IMR-90 (cell line): ENCODE results near the gene POLR2L. TPM values are rescaled to one million over a fixed set of nuclear protein-coding genes. Genes with fewer than 3 reads are reported as not detected.

Experiments
- ATAC-seq: fragments of 200-7000 bp; cut with Tn5 transposase; 2 replicates; pipeline ENCODE4 v1.9.1; 2020; ENCODE audit warnings: low read depth, mild to moderate bottlenecking, moderate library complexity
- BruUV-seq: library from RNA; stranded (reverse); fragments of 400-500 nt; replicated peaks from 2 replicates; lab custom pipeline; 2021; lab: Mats Ljungman, UMichigan
- CTCF ChIA-PET: fragments of 300-600 bp; formaldehyde crosslinking; extraction: SDS; loops from one replicate; lab custom pipeline; 2021; ENCODE audit warnings: antibody characterized with exemption; lab: Yijun Ruan, JAX
- POLR2A ChIA-PET: fragments of 300-600 bp; sonication (Branson Sonifier 250); formaldehyde crosslinking; loops from one replicate; lab custom pipeline; 2022; ENCODE audit warnings: antibody characterized with exemption; ENCODE audit not compliant: unreplicated experiment; lab: Charles Lee
- DNase-seq: peaks from one replicate; pipeline ENCODE4 v3.0.0; 2013
- H2AFZ ChIP-seq: replicated peaks from 2 replicates; pipeline ENCODE3; 2013; ENCODE audit warnings: low read length, mild to moderate bottlenecking; ENCODE audit not compliant: poor library complexity
- H2AK5ac ChIP-seq: 2 replicates; pipeline ENCODE4 v1.6.1; 2013; ENCODE audit warnings: low read depth, low read length, inconsistent platforms
- H2AK9ac ChIP-seq: replicated peaks from 2 replicates; pipeline ENCODE3; 2013; ENCODE audit warnings: mild to moderate bottlenecking, low read depth, low read length, moderate library complexity; ENCODE audit not compliant: poor library complexity
- H2BK120ac ChIP-seq: 2 replicates; pipeline ENCODE4 v1.6.1; 2013; ENCODE audit warnings: low read depth, low read length, inconsistent platforms
- H2BK15ac ChIP-seq: 3 replicates; pipeline ENCODE4 v1.6.1; 2013; ENCODE audit warnings: low read depth, low read length, inconsistent platforms
- H2BK20ac ChIP-seq: 2 replicates; pipeline ENCODE4 v1.6.1; 2013; ENCODE audit warnings: low read depth, mild to moderate bottlenecking, inconsistent platforms, low read length, moderate library complexity
- H2BK5ac ChIP-seq: 2 replicates; pipeline ENCODE4 v1.6.1; 2013; ENCODE audit warnings: mild to moderate bottlenecking, low read depth, low read length, inconsistent platforms; ENCODE audit not compliant: poor library complexity, severe bottlenecking
- H3K14ac ChIP-seq: replicated peaks from 2 replicates; pipeline ENCODE4 v1.6.1; 2013; ENCODE audit warnings: low read depth, low read length, inconsistent platforms
- H3K18ac ChIP-seq: 2 replicates; pipeline ENCODE4 v1.6.1; 2013; ENCODE audit warnings: low read depth, low read length, control low read depth
- H3K23ac ChIP-seq: 2 replicates; pipeline ENCODE4 v1.6.1; 2013; ENCODE audit warnings: low read depth, low read length, inconsistent platforms
- H3K27ac ChIP-seq: 2 replicates; pipeline ENCODE4 v1.5.1; 2013; ENCODE audit warnings: mild to moderate bottlenecking, control low read depth, low read length; ENCODE audit not compliant: insufficient read depth
- H3K27me3 ChIP-seq: 2 replicates; pipeline ENCODE4 v1.6.1; 2013; ENCODE audit warnings: low read length; ENCODE audit not compliant: control insufficient read depth, insufficient read depth
- H3K36me3 ChIP-seq: 2 replicates; pipeline ENCODE4 v1.6.1; 2013; ENCODE audit warnings: low read length, mixed read lengths; ENCODE audit not compliant: control insufficient read depth, insufficient read depth
- H3K4ac ChIP-seq: 2 replicates; pipeline ENCODE4 v1.6.1; 2013; ENCODE audit warnings: low read depth, low read length, inconsistent platforms
- H3K4me1 ChIP-seq: 2 replicates; pipeline ENCODE4 v1.6.1; 2013; ENCODE audit warnings: low read length, mixed read lengths; ENCODE audit not compliant: control insufficient read depth, insufficient read depth
- H3K4me2 ChIP-seq: 2 replicates; pipeline ENCODE4 v1.6.1; 2013; ENCODE audit warnings: low read depth, mild to moderate bottlenecking, control low read depth, low read length, moderate library complexity
- H3K4me3 ChIP-seq: 2 replicates; pipeline ENCODE4 v1.5.1; 2013; ENCODE audit warnings: low read depth, mild to moderate bottlenecking, control low read depth, low read length, moderate library complexity; ENCODE audit not compliant: insufficient read depth
- H3K56ac ChIP-seq: 2 replicates; pipeline ENCODE4 v1.6.1; 2013; ENCODE audit warnings: low read length, inconsistent platforms; ENCODE audit not compliant: insufficient read depth; ENCODE audit errors: extremely low read depth
- H3K79me1 ChIP-seq, 2 experiments: 2 replicates each; pipeline ENCODE4 v1.6.1; 2013; ENCODE audit warnings: low read length in 2 of 2, inconsistent platforms in 1 of 2, low read depth in 1 of 2
- H3K9ac ChIP-seq: 2 replicates; pipeline ENCODE4 v1.6.1; 2013; ENCODE audit warnings: low read depth, low read length, control low read depth
- H3K9me1 ChIP-seq: 2 replicates; pipeline ENCODE4 v1.6.1; 2013; ENCODE audit warnings: low read length, inconsistent platforms; ENCODE audit not compliant: insufficient read depth
- H3K9me3 ChIP-seq: 2 replicates; pipeline ENCODE4 v1.6.1; 2013; ENCODE audit warnings: low read length; ENCODE audit not compliant: control insufficient read depth, insufficient read depth
- H4K20me1 ChIP-seq: 2 replicates; pipeline ENCODE4 v1.6.1; 2013; ENCODE audit warnings: low read length, inconsistent platforms; ENCODE audit not compliant: insufficient read depth
- H4K5ac ChIP-seq: 2 replicates; pipeline ENCODE4 v1.6.1; 2013; ENCODE audit warnings: mild to moderate bottlenecking, low read depth, low read length, control low read depth
- H4K8ac ChIP-seq, 2 experiments: 2 replicates each; pipeline ENCODE4 v1.6.1; 2013; ENCODE audit warnings: low read depth in 2 of 2, low read length in 2 of 2, control low read depth in 1 of 2, inconsistent platforms in 1 of 2
- H4K91ac ChIP-seq: 2 replicates; pipeline ENCODE4 v1.6.1; 2013; ENCODE audit warnings: low read depth, low read length, inconsistent platforms; ENCODE audit not compliant: insufficient read depth
- BHLHE40 ChIP-seq: fragments of 150-350 bp; IDR thresholded peaks from 2 replicates; pipeline ENCODE4 v1.6.1; 2016; ENCODE audit warnings: mild to moderate bottlenecking, low read depth, low read length
- CEBPB ChIP-seq: IDR thresholded peaks from 2 replicates; pipeline ENCODE4 v1.6.1; 2012; ENCODE audit warnings: low read depth, low read length, improper control_type of control experiment
- FOS ChIP-seq: fragments of 150-350 bp; IDR thresholded peaks from 2 replicates; pipeline ENCODE4 v1.6.1; 2016; ENCODE audit warnings: low read depth, low read length
- MAFK ChIP-seq: IDR thresholded peaks from 2 replicates; pipeline ENCODE4 v1.6.1; 2012; ENCODE audit warnings: low read depth, low read length, improper control_type of control experiment
- MAZ ChIP-seq: IDR thresholded peaks from 2 replicates; pipeline ENCODE4 v1.6.1; 2012; ENCODE audit warnings: low read depth, mild to moderate bottlenecking, low read length, improper control_type of control experiment, moderate library complexity, borderline replicate concordance
- NFE2L2 ChIP-seq: fragments of 150-350 bp; IDR thresholded peaks from 2 replicates; pipeline ENCODE4 v1.6.1; 2016; ENCODE audit warnings: low read depth, mild to moderate bottlenecking, low read length
- POLR2A ChIP-seq: IDR thresholded peaks from 2 replicates; pipeline ENCODE4 v1.6.1; 2012; ENCODE audit warnings: mild to moderate bottlenecking, low read depth, low read length
- RCOR1 ChIP-seq: IDR thresholded peaks from 2 replicates; pipeline ENCODE4 v1.6.1; 2012; ENCODE audit warnings: mild to moderate bottlenecking, low read length, improper control_type of control experiment; ENCODE audit not compliant: insufficient replicate concordance
- RFX5 ChIP-seq: IDR thresholded peaks from 2 replicates; pipeline ENCODE4 v1.8.0; 2012; ENCODE audit warnings: low read depth, mild to moderate bottlenecking, low read length, moderate library complexity
- SMC3 ChIP-seq: fragments of 150-350 bp; IDR thresholded peaks from 2 replicates; pipeline ENCODE4 v1.6.1; 2016; ENCODE audit warnings: low read depth, mild to moderate bottlenecking, antibody characterized with exemption, low read length, moderate library complexity
- WGBS, 2 experiments: methylation state at CpG; one replicate each; pipeline versions ENCODE4 v1.1.5 to v1.1.7; 2013; ENCODE audit warnings: missing lambda C conversion rate in 2 of 2; ENCODE audit not compliant: insufficient read length in 1 of 2; ENCODE audit errors: extremely low coverage in 2 of 2; 5-methylcytosine and 5-hydroxymethylcytosine counted together
- dilution Hi-C: fragments of 300-500 bp; cut with HindIII; formaldehyde crosslinking; loops from one replicate; pipeline ENCODE4 v1.14.3; 2018; ENCODE audit warnings: low sequenced_read_pairs; ENCODE audit not compliant: unreplicated experiment
- in situ Hi-C: fragments of 300-500 bp; cut with MboI; formaldehyde crosslinking; loops from 3 replicates; pipeline ENCODE4 v1.14.3; 2019; ENCODE audit warnings: low sequenced_read_pairs, inconsistent platforms, mixed read lengths
- intact Hi-C: fragments of 100-400 bp; cut with micrococcal nuclease; formaldehyde crosslinking; loops from 2 replicates; pipeline ENCODE4 v1.10.0; 2022
- polyA plus RNA-seq, 3 experiments: library from polyadenylated mRNA; depleted of rRNA; stranded (reverse); fragments of >200 nt; gene quantifications; 2 replicates each; pipeline ENCODE4 v1.2.3, GENCODE V29; 2012; ENCODE audit warnings: low replicate concordance in 1 of 3
- total RNA-seq: library from RNA; depleted of rRNA; stranded (reverse); fragments of >200 nt; gene quantifications from 2 replicates; pipeline ENCODE4 v1.2.3, GENCODE V29; 2012
- TF ChIP-seq, protein P1 (sequence below): conservative IDR thresholded peaks from 2 replicates; pipeline ENCODE4 v1.5.1; 2012; ENCODE audit warnings: mild to moderate bottlenecking, low read depth, low read length, improper control_type of control experiment
- TF ChIP-seq, protein P2 (sequence below): fragments of 150-350 bp; IDR thresholded peaks from 2 replicates; pipeline ENCODE4 v1.6.1; 2017; ENCODE audit warnings: mild to moderate bottlenecking, antibody characterized with exemption, low read length, low read depth

The POLR2L gene
- total and polyA plus RNA-seq, 2 of the 4 experiments (the other 2 are of a cell fraction) = 44.4 to 416 TPM

DNA sequence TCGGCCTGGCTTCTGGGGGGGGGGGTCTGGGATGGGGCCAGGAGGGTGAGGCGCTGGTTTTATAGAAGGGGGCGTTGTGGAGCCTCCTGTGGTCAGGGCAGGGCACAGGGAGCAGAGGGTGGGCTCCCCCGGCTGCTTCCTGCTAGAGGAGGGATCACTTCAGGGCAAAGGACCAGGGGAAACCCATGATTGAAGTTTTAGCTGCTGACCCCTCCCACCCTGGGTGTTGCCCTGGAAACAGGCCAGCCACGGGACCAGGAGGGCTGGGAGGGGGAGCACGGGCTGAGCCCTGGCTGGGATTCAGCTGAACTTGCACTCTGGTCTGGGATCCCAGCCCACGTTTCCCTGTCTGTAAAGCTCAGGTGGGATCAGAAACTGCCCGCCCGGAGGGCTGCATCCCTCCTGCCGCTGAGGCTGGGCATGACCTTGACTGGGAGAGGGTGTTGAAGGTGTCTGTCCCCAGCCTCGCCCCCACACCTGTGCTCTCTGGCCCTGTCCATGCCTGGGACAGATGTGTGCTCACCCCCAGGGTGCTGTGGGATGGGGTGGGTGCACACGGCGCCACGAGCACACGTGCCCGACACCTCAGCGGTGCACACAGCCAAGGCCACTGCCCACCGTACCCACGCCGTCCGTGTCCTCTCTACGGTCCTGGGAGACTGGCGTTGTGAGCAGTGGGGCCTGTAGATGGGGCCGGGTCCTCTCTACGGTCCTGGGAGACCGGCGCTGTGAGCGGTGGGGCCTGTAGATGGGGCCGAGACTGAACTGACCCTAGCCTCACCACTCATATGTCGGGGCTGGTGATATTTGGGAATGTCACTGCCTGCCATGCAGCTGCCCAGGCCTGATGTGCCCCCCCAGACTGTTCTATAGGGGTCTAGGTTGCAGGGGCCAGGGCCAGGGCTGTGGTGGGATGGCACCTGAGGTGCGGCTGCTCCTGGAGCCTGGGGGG, 2.6 kb upstream of the POLR2L start:
- Histone ChIP-seq H3K18ac (peak overlapping the region; percentile 90), H3K23ac (peak overlapping the region; percentile 90), H2BK120ac (peak overlapping the region; percentile 95), H3K27me3 (no peaks in the 10 kb centered on the region), H3K14ac (peak overlapping the region; percentile 99), H2AK5ac (peak overlapping the region; percentile 100), H3K4me1 (peaks cover 40% of the 10 kb centered on the region), H3K4me2 (peak overlapping the region; percentile 92), H3K27ac (peak overlapping the region; percentile 98), H3K36me3 (peaks cover 14% of the 10 kb centered on the region), H3K9me1 (peaks cover 19% of the 10 kb centered on the region), H2AFZ (peak overlapping the region; percentile 79), H4K20me1 (peaks cover 43% of the 10 kb centered on the region), H4K5ac (peak overlapping the region; percentile 92), H3K4ac (peak overlapping the region; percentile 96), H3K9me3 (no peaks in the 10 kb centered on the region), H2BK15ac (peak overlapping the region; percentile 88; the same call in 2 of the 3 replicates), H2BK20ac (peak overlapping the region; percentile 92), H3K4me3 (peak overlapping the region; percentile 98), H3K79me1 (peaks cover 23 to 68% of the 10 kb centered on the region in 2 experiments; a peak in 3 of 4 replicates), H4K91ac (peak overlapping the region; percentile 93), H3K56ac (peak overlapping the region; percentile 70), H3K9ac (peak overlapping the region; percentile 80), H2AK9ac (peak overlapping the region; percentile 100), H4K8ac (peak overlapping the region; percentile 32 to 91; a peak in 3 of 4 replicates), H2BK5ac (peak overlapping the region; percentile 100)
- in situ Hi-C loops = no loop called here
- BruUV-seq = no TSS peak
- ATAC-seq (peak; percentile 30), DNase-seq (peak; percentile 87)
- intact Hi-C loops = loop anchor here (10.0 kb wide), 1 partner anchor 210 kb away; no protein-coding TSS in a partner anchor
- POLR2A ChIA-PET = interaction anchor here (1.0 to 1.6 kb wide), 2 partner anchors 10 to 15 kb away, joined by 6 to 12 read pairs; no protein-coding TSS in a partner anchor
- dilution Hi-C loops = no loop called here
- CTCF ChIA-PET = no interaction called here
- WGBS, 2 experiments = 27% methylated on average over 5 of the region's 31 CpGs; no CpG with 5 or more reads in 1 of the 2 experiments
- TF ChIP-seq, protein P1, sequence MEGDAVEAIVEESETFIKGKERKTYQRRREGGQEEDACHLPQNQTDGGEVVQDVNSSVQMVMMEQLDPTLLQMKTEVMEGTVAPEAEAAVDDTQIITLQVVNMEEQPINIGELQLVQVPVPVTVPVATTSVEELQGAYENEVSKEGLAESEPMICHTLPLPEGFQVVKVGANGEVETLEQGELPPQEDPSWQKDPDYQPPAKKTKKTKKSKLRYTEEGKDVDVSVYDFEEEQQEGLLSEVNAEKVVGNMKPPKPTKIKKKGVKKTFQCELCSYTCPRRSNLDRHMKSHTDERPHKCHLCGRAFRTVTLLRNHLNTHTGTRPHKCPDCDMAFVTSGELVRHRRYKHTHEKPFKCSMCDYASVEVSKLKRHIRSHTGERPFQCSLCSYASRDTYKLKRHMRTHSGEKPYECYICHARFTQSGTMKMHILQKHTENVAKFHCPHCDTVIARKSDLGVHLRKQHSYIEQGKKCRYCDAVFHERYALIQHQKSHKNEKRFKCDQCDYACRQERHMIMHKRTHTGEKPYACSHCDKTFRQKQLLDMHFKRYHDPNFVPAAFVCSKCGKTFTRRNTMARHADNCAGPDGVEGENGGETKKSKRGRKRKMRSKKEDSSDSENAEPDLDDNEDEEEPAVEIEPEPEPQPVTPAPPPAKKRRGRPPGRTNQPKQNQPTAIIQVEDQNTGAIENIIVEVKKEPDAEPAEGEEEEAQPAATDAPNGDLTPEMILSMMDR = no peak
- TF ChIP-seq, protein P2, sequence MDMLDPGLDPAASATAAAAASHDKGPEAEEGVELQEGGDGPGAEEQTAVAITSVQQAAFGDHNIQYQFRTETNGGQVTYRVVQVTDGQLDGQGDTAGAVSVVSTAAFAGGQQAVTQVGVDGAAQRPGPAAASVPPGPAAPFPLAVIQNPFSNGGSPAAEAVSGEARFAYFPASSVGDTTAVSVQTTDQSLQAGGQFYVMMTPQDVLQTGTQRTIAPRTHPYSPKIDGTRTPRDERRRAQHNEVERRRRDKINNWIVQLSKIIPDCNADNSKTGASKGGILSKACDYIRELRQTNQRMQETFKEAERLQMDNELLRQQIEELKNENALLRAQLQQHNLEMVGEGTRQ = peak; percentile 51; the same call in 1 of the 2 replicates
- TF ChIP-seq NFE2L2 (no peak), CEBPB (no peak), BHLHE40 (peak; percentile 80), FOS (no peak), RFX5 (no peak), MAFK (no peak), POLR2A (peak; percentile 53; the same call in 1 of the 2 replicates), SMC3 (no peak), RCOR1 (no peak), MAZ (peak; percentile 83)
